Hepatic stellate cell (primary cell): ENCODE results near the gene SLC22A16.

Experiments used
- DNase-seq: peaks from one replicate; pipeline ENCODE4 v3.0.0; 2011; ENCODE audit warnings: low spot score

Gene SLC22A16

GRCh38 chr6:110400208-110400607 lies 76.2 kb downstream of the SLC22A16 start:
- DNase-seq: no peak

GRCh38 chr6:110399219-110400071 lies 77.0 kb downstream of the SLC22A16 start:
- DNase-seq: peak; percentile 46

- peak; percentile 69 for DNase-seq
These were observed 77.6 kb downstream of the SLC22A16 start for GRCh38 chr6:110398778-110399177.

- no peak for DNase-seq
These were observed 81.2 kb downstream of the SLC22A16 start for GRCh38 chr6:110395221-110395620.

GRCh38 chr6:110394409-110394808 lies 82.0 kb downstream of the SLC22A16 start:
- no peak for DNase-seq

GRCh38 chr6:110392727-110393126 lies 83.7 kb downstream of the SLC22A16 start:
- DNase-seq: no peak

- DNase-seq: no peak
These were observed 86.0 kb downstream of the SLC22A16 start for GRCh38 chr6:110390404-110390803.

GRCh38 chr6:110389689-110390382 lies 86.6 kb downstream of the SLC22A16 start:
- no peak for DNase-seq

- DNase-seq: no peak
These were observed 88.4 kb downstream of the SLC22A16 start for GRCh38 chr6:110387986-110388385.

GRCh38 chr6:110385458-110385863 lies 91.0 kb downstream of the SLC22A16 start:
- DNase-seq: no peak

GRCh38 chr6:110378552-110378951 lies 97.9 kb downstream of the SLC22A16 start:
- no peak for DNase-seq
